ENCODE measurements around the gene CFAP77. TPM values are rescaled to one million over a fixed set of nuclear protein-coding genes. Genes with fewer than 3 reads are reported as not detected.

CFAP77 gene
- total RNA-seq, 1 experiment from 2014 or later, result 0.11 TPM

DNA sequence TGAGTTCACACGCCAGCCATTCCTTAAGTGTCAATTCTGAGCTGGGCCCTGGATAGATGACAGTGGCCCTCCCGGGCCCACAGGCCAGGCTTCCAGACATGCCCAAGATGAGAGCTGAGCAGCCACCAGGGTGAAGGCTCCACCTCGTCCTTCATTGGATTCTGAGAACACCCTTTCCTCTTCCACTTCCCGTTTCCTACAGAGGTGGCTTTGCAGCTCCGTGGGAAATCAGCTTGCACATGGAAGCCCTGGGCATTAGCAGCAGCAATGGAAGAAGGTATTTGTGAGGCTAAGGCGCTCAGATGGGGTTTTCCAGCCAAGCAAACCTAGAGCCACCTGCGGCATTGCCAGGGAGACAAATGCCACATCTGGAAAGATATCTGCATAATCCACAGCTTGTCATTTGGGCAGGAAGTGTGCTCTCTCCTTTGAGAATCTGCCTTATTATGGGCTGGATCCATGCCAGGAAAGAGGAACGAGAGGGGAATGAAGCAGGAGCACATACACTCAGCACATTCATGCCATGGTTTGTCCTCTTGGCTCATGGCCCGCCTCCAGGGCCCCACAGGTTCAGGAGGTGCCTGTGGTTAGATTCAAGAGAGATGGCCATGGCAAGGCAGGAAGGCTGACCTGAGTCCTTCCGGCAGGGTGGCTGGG lies 34.1 kb downstream of the CFAP77 start:
- intact Hi-C loops (cut with micrococcal nuclease), result no loop called here
- Histone ChIP-seq H3K79me2 (ENCODE audit: low read length) (no peaks in the 10 kb centered on the region), H3K4me3 (ENCODE audit: low read length) (no peak overlapping the region), H3K9me3 (ENCODE audit: low read length) (no peaks in the 10 kb centered on the region), H3F3A (ENCODE audit: low read length, unreplicated experiment) (no peaks in the 10 kb centered on the region), H3K27ac (ENCODE audit: low read length) (no peak overlapping the region), H3K4me1 (ENCODE audit: insufficient read depth, low read length) (no peaks in the 10 kb centered on the region), H3K36me3 (ENCODE audit: low read depth, low read length) (no peaks in the 10 kb centered on the region), H3K9ac (ENCODE audit: low read length) (no peak overlapping the region), H3K9me2 (replicated peaks; ENCODE audit: low read length) (no peaks in the 10 kb centered on the region), H2AFZ (ENCODE audit: low read length) (no peak overlapping the region), H3K4me2 (ENCODE audit: low read length) (no peak overlapping the region), H3K27me3 (ENCODE audit: low read length) (peaks cover 15% of the 10 kb centered on the region; the same call in 1 of the 2 replicates), H4K20me1 (ENCODE audit: low read length) (no peaks in the 10 kb centered on the region)
- ATAC-seq (no peak), DNase-seq (no peak)
- no TSS peak for BruUV-seq (replicated peaks)
- POLR2A ChIA-PET (ENCODE audit: unreplicated experiment), result no interaction called here
- TF ChIP-seq EZH2phosphoT487 (IDR thresholded peaks at IDR 0.05; ENCODE audit: borderline replicate concordance, low read length), result no peak
- TF ChIP-seq, protein P1, sequence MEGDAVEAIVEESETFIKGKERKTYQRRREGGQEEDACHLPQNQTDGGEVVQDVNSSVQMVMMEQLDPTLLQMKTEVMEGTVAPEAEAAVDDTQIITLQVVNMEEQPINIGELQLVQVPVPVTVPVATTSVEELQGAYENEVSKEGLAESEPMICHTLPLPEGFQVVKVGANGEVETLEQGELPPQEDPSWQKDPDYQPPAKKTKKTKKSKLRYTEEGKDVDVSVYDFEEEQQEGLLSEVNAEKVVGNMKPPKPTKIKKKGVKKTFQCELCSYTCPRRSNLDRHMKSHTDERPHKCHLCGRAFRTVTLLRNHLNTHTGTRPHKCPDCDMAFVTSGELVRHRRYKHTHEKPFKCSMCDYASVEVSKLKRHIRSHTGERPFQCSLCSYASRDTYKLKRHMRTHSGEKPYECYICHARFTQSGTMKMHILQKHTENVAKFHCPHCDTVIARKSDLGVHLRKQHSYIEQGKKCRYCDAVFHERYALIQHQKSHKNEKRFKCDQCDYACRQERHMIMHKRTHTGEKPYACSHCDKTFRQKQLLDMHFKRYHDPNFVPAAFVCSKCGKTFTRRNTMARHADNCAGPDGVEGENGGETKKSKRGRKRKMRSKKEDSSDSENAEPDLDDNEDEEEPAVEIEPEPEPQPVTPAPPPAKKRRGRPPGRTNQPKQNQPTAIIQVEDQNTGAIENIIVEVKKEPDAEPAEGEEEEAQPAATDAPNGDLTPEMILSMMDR (conservative IDR thresholded peaks at IDR 0.05; ENCODE audit: low read depth, low read length), result no peak
- TF ChIP-seq EZH2 (IDR thresholded peaks at IDR 0.05; ENCODE audit: low read length, unreplicated experiment), result no peak
- CTCF ChIA-PET, result no interaction called here

DNA sequence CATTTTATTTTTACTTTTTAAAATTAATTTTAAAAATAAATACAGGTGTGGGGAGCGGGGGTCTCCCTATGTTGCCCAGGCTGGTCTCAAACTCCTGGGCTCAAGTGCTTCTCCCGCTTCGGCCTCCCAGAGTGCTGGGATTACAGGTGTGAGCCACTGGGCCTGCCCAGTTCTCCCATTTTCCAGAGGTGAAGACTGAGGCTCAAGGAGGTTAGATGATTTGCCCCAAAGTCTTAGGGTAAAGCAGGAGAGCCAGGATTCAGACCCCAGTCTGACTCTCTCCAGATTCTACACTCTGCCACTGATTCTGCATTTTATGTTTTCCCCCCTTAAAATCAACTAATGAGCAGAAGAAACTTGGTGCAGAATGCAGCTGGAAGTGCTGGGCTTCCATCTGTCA lies 36.9 kb downstream of the CFAP77 start:
- H3K4me1 ChIP-seq (ENCODE audit: insufficient read depth, low read length), result no peaks in the 10 kb centered on the region
- no peak overlapping the region for H3K9ac ChIP-seq (ENCODE audit: low read length)
- no TSS peak for BruUV-seq (replicated peaks)
- no peaks in the 10 kb centered on the region for H3K9me2 ChIP-seq (replicated peaks; ENCODE audit: low read length)
- no peak overlapping the region for H3K4me2 ChIP-seq (ENCODE audit: low read length)
- DNase-seq (no peak), ATAC-seq (no peak)
- ChIA-PET POLR2A (ENCODE audit: unreplicated experiment) (no interaction called here), CTCF (no interaction called here)
- H3K27ac ChIP-seq (ENCODE audit: low read length), result no peak overlapping the region
- no peak for TF ChIP-seq EZH2phosphoT487 (IDR thresholded peaks at IDR 0.05; ENCODE audit: borderline replicate concordance, low read length)
- no peak for TF ChIP-seq EZH2 (IDR thresholded peaks at IDR 0.05; ENCODE audit: low read length, unreplicated experiment)
- TF ChIP-seq, protein P1 (conservative IDR thresholded peaks at IDR 0.05; ENCODE audit: low read depth, low read length), result no peak
- peaks cover 5% of the 10 kb centered on the region; the same call in 1 of the 2 replicates for H3K27me3 ChIP-seq (ENCODE audit: low read length)
- H3K9me3 ChIP-seq (ENCODE audit: low read length), result no peaks in the 10 kb centered on the region
- H3F3A ChIP-seq (ENCODE audit: low read length, unreplicated experiment), result no peaks in the 10 kb centered on the region
- intact Hi-C loops (cut with micrococcal nuclease), result no loop called here
- no peaks in the 10 kb centered on the region for H3K36me3 ChIP-seq (ENCODE audit: low read depth, low read length)
- H3K4me3 ChIP-seq (ENCODE audit: low read length), result no peak overlapping the region
- no peak overlapping the region for H2AFZ ChIP-seq (ENCODE audit: low read length)
- no peaks in the 10 kb centered on the region for H3K79me2 ChIP-seq (ENCODE audit: low read length)
- H4K20me1 ChIP-seq (ENCODE audit: low read length), result no peaks in the 10 kb centered on the region

DNA sequence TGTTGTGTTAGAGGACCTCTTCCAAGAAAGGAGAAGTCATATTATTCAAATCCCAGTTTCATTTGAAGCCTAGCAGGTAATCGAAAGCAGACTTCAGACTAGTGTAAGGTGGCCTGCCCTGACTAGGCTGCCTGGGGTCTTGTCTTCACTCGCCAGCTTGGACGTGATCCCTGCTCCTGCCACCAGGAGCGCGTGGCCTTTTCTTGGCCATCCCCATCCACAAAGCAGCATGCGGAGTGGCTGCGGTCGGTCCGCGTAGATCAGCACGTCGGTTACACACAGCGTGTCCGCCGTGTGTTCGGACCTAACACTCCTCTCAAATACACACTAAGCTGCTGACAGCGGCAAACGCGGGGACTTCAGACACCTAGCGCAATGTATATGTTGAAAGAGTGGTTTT lies 37.3 kb downstream of the CFAP77 start:
- TF ChIP-seq EZH2phosphoT487 (IDR thresholded peaks at IDR 0.05; ENCODE audit: borderline replicate concordance, low read length), result no peak
- no peak for TF ChIP-seq EZH2 (IDR thresholded peaks at IDR 0.05; ENCODE audit: low read length, unreplicated experiment)
- TF ChIP-seq, protein P1 (conservative IDR thresholded peaks at IDR 0.05; ENCODE audit: low read depth, low read length), result no peak
- BruUV-seq (replicated peaks), result no TSS peak
- no peaks in the 10 kb centered on the region for H3K4me1 ChIP-seq (ENCODE audit: insufficient read depth, low read length)
- no peak overlapping the region for H3K9ac ChIP-seq (ENCODE audit: low read length)
- no peaks in the 10 kb centered on the region for H3K9me2 ChIP-seq (replicated peaks; ENCODE audit: low read length)
- H3K4me2 ChIP-seq (ENCODE audit: low read length), result no peak overlapping the region
- H3F3A ChIP-seq (ENCODE audit: low read length, unreplicated experiment), result no peaks in the 10 kb centered on the region
- peaks cover 4% of the 10 kb centered on the region; the same call in 1 of the 2 replicates for H3K27me3 ChIP-seq (ENCODE audit: low read length)
- H3K9me3 ChIP-seq (ENCODE audit: low read length), result no peaks in the 10 kb centered on the region
- H3K79me2 ChIP-seq (ENCODE audit: low read length), result no peaks in the 10 kb centered on the region
- ChIA-PET CTCF (no interaction called here), POLR2A (ENCODE audit: unreplicated experiment) (no interaction called here)
- H4K20me1 ChIP-seq (ENCODE audit: low read length), result no peaks in the 10 kb centered on the region
- H3K4me3 ChIP-seq (ENCODE audit: low read length), result no peak overlapping the region
- H2AFZ ChIP-seq (ENCODE audit: low read length), result no peak overlapping the region
- no peak overlapping the region for H3K27ac ChIP-seq (ENCODE audit: low read length)
- no peaks in the 10 kb centered on the region for H3K36me3 ChIP-seq (ENCODE audit: low read depth, low read length)
- DNase-seq, result no peak
- no peak for ATAC-seq
- intact Hi-C loops (cut with micrococcal nuclease), result no loop called here

All from PC-3 (cell line).